GM21390 (cell line): ENCODE measurements around the gene EXOC4.

Experiments used
- ATAC-seq: cut with Tn5 transposase; IDR thresholded peaks from one replicate; pipeline ENCODE4 v1.9.1; 2021; ENCODE audit not compliant: unreplicated experiment

EXOC4 gene

GRCh38 chr7:133529861-133530260 is 277.0 kb downstream of the EXOC4 start:
- no peak for ATAC-seq

- no peak for ATAC-seq
Observed at GRCh38 chr7:133530682-133531081, 277.8 kb downstream of the EXOC4 start.

- ATAC-seq, result no peak
Observed at GRCh38 chr7:133534816-133535215, 281.9 kb downstream of the EXOC4 start.

GRCh38 chr7:133535308-133535707 is 282.4 kb downstream of the EXOC4 start:
- no peak for ATAC-seq

- ATAC-seq, result no peak
Observed at GRCh38 chr7:133536450-133536849, 283.6 kb downstream of the EXOC4 start.

- ATAC-seq, result no peak
Observed at GRCh38 chr7:133539016-133539415, 286.1 kb downstream of the EXOC4 start.

GRCh38 chr7:133540096-133540860 is 287.4 kb downstream of the EXOC4 start:
- no peak for ATAC-seq

GRCh38 chr7:133542209-133542780 is 289.4 kb downstream of the EXOC4 start:
- no peak for ATAC-seq

GRCh38 chr7:133543657-133544056 is 290.8 kb downstream of the EXOC4 start:
- no peak for ATAC-seq

GRCh38 chr7:133545618-133546017 is 292.7 kb downstream of the EXOC4 start:
- ATAC-seq, result no peak

- no peak for ATAC-seq
Observed at GRCh38 chr7:133547981-133548380, 295.1 kb downstream of the EXOC4 start.

- ATAC-seq, result no peak
Observed at GRCh38 chr7:133549633-133550032, 296.8 kb downstream of the EXOC4 start.

GRCh38 chr7:133550145-133550544 is 297.3 kb downstream of the EXOC4 start:
- ATAC-seq, result no peak

- ATAC-seq, result no peak
Observed at GRCh38 chr7:133550811-133551210, 297.9 kb downstream of the EXOC4 start.

GRCh38 chr7:133551466-133551865 is 298.6 kb downstream of the EXOC4 start:
- no peak for ATAC-seq

- no peak for ATAC-seq
Observed at GRCh38 chr7:133552079-133552478, 299.2 kb downstream of the EXOC4 start.

- no peak for ATAC-seq
Observed at GRCh38 chr7:133554330-133554729, 301.5 kb downstream of the EXOC4 start.

GRCh38 chr7:133556048-133556447 is 303.2 kb downstream of the EXOC4 start:
- no peak for ATAC-seq

GRCh38 chr7:133556553-133556952 is 303.7 kb downstream of the EXOC4 start:
- no peak for ATAC-seq

GRCh38 chr7:133560900-133561299 is 308.0 kb downstream of the EXOC4 start:
- ATAC-seq, result no peak

- no peak for ATAC-seq
Observed at GRCh38 chr7:133561396-133561795, 308.5 kb downstream of the EXOC4 start.

- no peak for ATAC-seq
Observed at GRCh38 chr7:133562621-133563020, 309.7 kb downstream of the EXOC4 start.

GRCh38 chr7:133563251-133563650 is 310.4 kb downstream of the EXOC4 start:
- ATAC-seq, result no peak
